HG02571 (cell line): Measurements from ENCODE around the gene CLEC4G.
"Not testable (repeated sequence)": the region's sequence is repeated elsewhere in the genome, so short reads cannot be mapped to it uniquely, and the experiment has no call there.

Source experiments
- ATAC-seq: cut with Tn5 transposase; IDR thresholded peaks from one replicate; pipeline ENCODE4 v1.9.1; 2021; ENCODE audit warnings: mild to moderate bottlenecking, moderate library complexity; ENCODE audit not compliant: unreplicated experiment

The CLEC4G gene, protein sequence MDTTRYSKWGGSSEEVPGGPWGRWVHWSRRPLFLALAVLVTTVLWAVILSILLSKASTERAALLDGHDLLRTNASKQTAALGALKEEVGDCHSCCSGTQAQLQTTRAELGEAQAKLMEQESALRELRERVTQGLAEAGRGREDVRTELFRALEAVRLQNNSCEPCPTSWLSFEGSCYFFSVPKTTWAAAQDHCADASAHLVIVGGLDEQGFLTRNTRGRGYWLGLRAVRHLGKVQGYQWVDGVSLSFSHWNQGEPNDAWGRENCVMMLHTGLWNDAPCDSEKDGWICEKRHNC

DNA sequence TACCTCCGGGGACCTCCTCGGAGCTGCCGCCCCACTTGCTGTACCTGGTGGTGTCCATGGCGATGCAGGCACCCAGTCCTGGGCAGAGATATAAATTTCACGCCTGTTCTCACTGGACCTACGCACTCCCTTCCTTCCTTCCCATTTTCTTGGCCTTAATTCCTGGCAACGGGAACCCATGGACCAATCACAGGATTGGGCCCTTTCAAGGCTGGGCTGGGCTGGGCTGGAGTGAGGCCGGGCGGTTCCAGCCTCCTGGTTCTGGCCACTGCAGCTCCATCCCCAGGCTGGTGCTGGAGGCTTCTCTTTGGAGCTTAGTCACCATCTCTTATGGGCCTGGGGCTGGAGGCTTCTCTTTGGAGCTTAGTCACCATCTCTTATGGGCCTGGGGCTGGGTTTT lies at the start of gene CLEC4G:
CLEC4G (minus strand) TSS at position 66 of the 400 bp plus-strand sequence; CDS start at position 58, 8 bp downstream.
- ATAC-seq, result no peak

DNA sequence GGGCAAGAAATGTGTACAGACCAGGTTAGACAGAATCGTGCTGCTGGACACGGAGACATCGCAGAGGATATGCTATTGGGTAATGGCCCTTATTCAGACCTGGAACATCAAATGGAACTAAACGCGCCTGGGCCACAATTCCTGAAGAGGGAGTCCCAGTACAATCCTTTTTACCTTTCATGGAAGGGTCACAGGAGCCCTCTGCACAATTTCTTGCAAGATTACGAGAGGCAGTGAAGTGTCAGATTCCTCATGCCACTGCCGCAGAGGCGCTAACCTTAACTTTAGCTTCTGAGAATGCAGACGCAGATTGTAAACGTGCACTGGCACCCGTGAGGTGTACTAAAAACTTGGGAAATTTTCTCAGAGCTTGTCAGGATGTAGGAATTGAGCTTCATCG lies 49.2 kb upstream of the CLEC4G start:
- ATAC-seq, result no peak

DNA sequence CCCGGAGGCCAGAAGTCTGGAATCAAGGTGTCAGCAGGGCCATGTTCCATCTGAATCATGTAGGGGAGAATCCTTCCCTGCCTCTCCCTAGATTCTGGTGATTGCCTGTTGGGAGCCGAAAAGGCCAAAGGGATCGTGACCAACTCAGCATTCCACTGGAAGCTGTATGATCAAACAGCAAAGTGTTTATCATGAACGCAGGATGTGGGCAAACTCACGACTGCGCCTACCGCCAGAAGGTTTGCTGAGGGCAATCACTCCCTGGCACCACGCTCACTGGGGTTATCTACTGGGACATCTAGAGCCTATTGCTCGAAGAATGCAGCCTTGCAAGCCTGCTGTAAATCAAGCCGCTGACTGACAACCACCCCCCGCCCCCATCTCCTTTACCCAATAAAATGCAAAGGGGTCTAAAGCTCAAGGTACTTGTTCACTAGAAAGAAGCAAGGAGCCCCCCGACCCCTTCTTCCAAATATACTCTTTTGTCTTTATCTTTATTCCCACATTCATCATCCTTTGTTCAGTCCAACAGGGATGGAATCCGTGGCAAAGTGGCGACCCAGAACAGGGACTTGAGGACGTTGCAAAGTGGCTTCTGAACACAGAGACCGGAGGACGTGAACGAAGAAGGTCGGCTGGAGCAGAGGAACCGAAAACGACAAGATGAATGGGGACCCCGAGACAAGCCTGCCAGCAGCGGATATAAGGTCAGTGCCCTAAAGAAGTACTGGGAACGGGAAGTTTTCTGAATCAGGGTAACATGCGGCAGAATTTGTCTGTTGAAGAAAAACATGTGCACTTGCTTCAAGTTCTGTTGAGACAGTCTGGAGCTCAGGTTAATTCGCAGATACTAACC lies 47.9 kb upstream of the CLEC4G start:
- ATAC-seq, result no peak

DNA sequence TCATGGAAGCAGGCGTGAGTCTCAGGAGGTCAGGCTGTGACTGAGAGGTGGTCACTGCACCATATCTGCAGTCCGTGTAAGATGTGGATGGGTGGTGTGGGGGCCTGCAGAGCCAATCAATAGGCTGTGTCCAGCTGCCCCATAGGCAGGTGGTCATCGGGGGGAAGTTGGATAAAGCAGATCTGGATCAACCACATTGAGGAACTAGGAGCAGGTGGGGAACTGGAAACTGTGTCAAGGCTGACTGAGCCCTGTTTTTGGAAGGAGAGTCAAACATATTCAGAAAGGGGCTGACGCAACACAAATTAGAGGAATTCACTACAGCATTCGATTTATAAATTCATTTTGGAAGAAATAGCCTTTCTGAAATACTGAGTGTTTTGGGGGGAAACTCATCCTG lies 46.2 kb upstream of the CLEC4G start:
- no peak for ATAC-seq

DNA sequence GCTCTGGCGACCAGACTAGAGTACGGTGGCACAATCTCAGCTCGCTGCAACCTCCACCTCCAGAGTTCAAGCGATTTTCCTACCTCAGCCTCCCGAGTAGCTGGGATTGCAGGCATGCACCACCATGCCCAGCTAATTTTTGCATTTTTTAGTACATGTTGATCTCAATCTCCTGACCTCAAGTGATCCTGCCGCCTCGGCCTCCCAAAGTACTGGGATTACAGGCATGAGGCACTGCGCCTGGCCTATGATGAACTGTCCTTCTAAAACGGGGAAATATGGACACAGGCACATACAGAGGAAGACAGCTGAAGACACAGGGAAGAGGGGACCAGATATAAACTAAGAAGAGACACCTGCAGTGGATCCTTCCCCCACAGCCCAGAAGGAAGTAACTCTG lies 43.9 kb upstream of the CLEC4G start:
- ATAC-seq, result no peak

DNA sequence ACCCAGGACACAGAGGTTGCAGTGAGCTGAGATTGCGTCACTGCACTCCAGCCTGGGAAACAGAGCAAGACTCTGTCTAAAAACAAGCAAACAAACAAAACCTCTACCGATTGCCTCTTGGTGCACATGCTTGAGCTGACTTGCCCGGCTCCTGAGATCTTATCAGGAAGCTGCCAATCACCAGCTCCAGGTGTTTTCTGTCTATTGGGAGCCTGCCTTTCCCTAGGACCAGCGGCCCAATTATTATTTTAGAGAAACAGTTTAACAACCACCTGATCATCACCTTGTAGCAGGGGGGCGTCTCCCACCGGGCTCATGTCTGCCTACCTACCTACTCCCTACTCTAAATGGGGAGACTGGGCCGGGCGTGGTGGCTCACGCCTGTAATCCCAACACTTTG lies 41.9 kb upstream of the CLEC4G start:
- no peak for ATAC-seq

DNA sequence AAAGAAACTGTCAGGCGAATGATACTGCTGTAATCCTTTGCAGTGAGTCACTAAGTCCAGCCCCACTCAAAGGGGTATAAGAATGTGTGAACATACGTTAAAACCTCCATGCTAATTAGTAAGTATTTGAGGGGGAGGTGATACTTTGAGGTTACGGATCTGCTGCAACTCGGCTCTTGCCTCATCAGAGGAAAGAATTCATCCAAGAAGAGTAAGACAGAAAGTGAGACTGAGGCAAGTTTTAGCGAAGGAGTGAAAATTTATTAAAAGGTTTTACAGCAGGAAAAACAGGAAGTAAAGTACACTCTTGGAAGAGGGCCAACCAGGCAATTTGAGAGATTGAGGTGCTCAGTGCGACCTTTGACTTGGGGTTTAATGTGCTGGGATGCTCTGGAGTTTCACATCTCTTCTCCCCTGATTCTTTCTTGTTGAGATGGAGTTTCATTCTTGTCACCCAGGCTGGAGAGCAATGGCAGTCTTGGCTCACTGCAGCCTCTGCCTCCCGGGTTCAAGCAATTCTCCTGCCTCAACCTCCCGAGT lies 40.9 kb upstream of the CLEC4G start:
- no peak for ATAC-seq

DNA sequence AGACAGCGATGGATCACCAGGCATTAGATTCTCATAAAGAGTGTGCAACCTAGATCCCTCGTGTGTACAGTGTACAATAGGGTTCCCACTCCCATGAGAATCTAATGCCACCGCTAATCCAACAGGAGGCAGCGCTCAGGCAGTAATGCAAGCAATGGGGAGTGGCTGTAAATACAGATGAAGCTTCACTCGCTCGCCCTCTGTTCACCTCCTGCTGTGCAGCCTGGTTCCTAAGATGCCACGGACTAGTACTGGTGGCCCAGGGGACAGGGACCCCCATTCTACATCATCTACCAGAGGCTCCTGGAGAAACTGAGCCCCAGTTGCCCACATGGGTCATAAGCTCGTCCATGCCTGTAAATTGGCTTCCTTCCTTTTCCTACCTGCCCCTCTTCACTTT lies 39.2 kb upstream of the CLEC4G start:
- ATAC-seq, result no peak

DNA sequence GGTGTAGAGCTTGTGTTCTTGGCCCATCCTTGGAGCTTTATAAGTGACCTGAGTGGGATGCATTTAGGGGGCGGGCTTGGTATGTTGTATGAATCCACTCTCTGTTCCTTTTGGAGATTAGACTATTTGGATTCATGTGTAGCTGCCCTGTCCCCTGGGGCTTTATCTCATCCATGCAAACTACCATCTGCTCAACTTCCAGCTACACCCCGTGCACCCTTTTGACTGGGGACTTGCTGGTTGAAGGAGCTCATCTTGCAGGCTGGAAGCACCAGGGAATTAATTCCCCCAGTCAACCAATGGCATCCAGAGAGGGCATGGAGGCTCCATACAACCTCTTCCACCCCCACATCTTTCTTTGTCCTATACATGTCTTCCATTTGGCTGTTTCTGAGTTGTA lies 37.3 kb upstream of the CLEC4G start:
- ATAC-seq, result no peak

DNA sequence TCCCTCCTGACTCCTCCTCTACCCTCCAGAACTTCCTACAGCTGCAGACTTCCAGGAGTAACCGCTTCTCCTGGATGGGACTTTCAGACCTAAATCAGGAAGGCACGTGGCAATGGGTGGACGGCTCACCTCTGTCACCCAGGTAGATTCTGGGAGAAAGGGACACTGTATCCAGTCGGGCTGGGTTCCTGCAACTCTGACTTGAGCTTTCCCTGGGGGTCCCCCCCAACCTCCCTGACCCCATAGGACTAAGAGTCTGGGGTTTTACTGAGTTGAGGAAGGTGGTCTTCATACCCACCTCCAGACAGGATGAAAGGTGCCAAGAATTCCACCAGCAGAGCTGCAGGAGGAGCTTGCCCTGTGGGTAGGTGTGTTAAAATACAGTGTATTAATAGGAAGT lies 35.6 kb upstream of the CLEC4G start:
- ATAC-seq, result no peak

DNA sequence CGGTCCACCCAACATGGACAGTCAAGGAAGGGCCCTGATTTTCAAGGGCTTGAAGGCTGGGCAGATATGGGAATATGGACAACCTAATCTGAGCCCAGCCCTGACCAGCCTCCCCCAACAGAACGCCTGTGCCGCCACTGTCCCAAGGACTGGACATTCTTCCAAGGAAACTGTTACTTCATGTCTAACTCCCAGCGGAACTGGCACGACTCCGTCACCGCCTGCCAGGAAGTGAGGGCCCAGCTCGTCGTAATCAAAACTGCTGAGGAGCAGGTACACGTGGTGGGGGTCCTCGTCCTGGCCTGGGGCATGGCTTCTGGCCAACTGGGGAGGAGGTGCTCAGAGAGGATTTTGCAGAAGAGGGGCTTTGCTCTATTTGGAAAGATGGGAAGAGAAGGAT lies 34.6 kb upstream of the CLEC4G start:
- no peak for ATAC-seq

DNA sequence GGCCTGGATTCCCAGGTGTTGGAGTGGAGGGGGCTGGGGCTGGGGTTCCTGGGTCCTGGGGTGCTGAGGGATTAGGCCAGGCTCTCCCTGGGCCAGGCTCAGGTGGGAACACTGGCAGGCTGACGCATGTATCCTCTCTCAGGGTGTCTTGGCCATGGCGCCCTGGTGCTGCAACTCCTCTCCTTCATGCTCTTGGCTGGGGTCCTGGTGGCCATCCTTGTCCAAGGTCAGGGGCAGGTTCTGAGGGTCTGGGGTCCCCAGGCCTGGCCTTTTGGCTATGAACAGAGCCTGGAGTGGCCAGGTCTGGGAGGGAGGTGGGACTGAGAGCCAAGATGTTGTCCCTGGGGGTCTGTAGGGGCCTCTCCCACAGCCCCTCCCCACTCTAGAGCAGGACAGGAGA lies 33.1 kb upstream of the CLEC4G start:
- not testable (repeated sequence) for ATAC-seq

DNA sequence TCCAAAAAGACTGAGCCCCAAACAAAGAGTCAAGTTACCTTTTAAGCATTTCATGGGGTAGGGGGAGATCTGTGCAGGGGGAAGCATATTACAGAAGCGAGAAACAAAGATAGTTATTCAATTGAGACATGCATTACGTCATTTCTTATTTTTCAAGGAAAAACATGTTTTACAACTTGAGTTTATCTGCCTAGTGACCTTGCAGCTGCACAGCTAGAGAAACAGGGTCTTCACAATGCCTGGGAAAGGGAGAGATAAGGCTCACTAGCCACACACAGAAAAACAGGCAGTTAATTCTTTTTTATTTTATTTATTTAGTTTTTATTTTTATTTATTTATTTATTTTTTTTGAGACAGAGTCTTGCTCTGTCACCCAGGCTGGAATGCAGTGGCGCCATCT lies 32.2 kb upstream of the CLEC4G start:
- not testable (repeated sequence) for ATAC-seq

DNA sequence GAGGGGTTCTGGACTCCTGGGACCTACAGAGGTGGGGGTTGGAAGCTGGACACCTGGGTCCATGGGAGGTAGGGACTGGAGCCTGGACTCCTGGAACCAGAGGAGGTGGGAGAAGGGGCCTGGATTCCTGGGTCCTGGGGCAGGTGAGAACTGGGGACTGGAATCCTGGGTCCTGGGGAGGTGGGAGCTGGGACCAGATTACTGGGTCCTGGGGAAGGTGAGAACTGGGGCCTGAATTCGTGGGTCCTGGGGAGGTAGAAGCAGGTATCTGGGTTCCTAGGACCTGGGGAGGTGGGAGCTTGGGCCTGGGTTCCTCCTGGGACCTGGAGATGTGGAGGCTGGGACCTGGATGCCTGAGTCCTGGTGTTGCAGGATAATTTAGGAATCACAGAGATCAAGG lies 31.8 kb upstream of the CLEC4G start:
- no peak for ATAC-seq

DNA sequence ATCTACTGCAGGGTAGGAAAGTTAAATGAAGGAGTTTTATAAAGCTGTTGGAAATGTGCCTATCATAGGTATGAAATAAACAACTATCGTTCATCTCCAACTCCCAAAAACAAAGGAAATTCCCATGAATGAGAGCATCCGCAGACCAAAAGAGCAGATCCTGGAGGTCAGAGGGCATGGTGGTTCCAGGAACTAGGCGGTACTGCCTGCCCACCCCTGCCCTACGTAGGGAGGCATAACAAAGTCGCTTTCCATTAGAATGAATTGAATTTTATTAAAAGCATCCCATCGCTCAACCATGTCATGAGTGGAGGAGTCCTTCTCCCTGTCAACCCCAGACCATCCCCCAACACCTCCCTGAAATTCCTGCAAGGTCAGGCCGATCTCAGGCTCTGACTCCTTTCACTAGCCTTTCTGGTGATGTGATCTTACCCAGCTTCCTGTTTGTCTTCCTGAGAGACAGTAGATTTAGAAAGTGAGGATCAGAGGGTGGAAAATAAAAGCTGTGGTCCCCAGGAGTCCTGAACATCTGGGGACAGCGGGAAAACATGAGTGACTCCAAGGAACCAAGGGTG lies 30.9 kb upstream of the CLEC4G start, which contains the start of gene CLEC4M:
CLEC4M (plus strand) TSS at position 525 of the 575 bp plus-strand sequence; CDS start at position 549, 24 bp downstream.
- ATAC-seq, result no peak

DNA sequence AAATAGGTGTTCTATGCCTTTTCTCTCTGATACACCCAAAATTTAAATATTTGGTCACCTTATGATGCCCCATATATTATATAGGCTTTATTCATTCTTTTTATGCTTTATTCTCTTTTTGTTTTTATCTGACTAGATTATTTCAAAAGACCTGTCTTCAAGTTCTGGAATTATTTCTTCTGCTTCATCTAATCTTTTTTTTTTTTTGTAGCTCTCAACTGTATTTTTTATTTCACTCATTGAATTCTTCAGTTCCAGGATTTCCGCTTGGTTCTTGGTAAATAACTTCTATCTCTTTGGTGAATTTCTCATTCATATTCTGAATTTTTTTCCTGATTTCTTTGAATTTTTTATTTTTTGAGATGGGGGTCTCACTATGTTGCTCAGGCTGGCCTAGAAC lies 27.2 kb upstream of the CLEC4G start:
- ATAC-seq, result no peak

DNA sequence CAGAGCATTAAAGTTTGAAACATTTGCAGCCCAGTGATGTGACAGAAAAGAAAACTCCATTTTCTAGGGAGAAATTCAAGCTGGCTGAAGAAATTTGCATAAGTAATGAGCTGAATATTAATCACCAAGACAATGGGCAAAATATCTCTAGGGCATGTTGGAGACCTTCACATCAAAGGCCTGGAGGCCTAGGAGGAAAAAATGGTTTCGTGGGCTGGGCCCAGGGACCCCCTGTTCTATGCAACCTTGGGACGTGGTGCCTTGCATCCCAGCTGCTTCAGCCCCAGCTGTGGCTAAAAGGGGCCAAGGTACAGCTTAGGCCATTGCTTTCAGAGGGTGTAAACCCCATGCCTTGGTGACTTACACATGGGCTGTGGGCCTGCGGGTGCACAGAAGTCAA lies 25.4 kb upstream of the CLEC4G start:
- no peak for ATAC-seq

DNA sequence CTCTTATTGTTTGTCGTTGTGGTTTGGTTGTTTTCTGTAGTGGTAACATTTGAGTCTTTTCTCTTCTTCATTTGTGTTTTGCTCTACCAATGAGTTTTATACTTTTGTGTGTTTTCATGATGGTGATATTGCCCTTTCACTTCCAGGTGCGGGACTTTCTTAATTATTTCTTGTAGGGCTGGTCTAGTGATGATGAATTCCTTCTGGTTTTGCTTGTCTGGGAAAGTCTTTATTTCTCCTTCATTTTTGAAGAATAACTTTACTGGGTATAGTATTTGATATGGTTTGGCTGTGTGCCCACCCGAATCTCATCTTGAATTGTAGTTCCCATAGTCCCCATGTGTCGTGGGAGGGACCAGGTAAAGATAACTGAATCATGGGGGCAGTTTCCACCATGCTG lies 24.3 kb upstream of the CLEC4G start:
- ATAC-seq, result no peak

DNA sequence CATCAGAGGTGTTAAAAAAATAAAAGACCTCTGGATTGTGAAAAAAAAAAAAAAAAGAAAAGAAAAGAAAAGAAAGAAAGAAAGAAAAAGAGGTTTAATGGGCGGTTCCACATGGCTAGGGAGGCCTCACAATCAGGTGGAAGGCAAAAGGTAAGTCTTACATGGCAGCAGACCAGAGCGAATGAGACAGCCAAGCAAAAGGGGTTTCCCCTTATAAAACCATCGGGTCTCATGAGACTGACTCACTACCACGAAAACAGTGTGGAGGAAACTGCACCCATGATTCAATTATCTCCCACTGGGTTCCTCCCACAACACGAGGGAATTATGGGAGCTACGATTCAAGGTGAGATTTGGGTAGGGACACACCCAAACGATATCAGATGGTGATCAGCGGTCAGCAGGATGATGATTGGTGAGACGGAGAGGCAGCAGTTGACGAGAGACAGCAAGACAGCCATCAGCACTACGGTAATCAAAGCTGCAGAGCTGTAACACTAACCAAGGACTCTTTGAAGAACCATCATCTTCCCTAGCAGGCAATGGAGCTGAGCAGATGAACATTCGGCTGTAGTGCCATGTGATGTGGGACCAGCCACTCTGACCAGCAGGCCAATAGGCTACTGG lies 19.4 kb upstream of the CLEC4G start:
- no peak for ATAC-seq

DNA sequence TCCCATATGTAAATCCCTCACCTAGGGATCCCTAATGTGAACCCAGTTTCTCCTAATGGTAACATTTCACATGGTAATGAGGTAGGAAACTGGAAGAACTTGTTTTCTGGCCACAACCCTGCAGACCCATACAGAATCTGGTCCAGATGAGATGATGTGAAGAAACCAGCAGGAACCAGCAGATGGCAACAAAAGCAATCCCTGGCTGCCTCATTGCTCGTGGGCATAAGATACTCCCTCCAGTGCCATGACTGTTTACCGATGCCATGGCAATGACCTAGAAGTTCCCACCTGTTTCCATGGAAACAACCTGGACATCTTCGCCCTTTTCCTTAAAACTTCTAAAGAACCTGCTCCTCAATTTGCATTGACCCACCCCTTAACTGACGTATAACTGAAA lies 16.8 kb upstream of the CLEC4G start:
- ATAC-seq, result no peak

DNA sequence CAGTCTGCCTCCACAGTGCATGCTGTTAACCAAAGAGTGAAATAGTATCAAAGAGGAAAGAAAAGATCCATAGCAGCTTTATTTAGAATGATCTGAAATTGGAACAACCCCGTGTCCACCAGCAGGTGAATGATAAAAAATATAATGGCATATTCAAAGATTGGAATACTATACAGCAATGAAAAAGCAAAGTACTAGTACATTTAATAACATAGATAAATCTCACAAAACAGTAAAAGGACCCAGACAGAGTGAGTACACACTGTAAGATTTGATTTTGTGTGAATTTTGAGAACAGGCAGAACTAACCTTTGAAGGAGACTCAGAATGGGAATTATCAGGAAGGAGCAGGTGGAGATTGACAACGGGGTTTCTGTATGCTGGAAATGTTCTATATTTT lies 16.3 kb upstream of the CLEC4G start:
- no peak for ATAC-seq
